ENCODE data around the gene CENPP. TPM values are rescaled to one million over a fixed set of nuclear protein-coding genes. Genes with fewer than 3 reads are reported as not detected.

Gene CENPP
- total RNA-seq, 5 donors from 2014 or later (not counting 1 experiment from before 2014, with no cell fraction given) = 1.9 to 5.0 (median 4.3) TPM

DNA sequence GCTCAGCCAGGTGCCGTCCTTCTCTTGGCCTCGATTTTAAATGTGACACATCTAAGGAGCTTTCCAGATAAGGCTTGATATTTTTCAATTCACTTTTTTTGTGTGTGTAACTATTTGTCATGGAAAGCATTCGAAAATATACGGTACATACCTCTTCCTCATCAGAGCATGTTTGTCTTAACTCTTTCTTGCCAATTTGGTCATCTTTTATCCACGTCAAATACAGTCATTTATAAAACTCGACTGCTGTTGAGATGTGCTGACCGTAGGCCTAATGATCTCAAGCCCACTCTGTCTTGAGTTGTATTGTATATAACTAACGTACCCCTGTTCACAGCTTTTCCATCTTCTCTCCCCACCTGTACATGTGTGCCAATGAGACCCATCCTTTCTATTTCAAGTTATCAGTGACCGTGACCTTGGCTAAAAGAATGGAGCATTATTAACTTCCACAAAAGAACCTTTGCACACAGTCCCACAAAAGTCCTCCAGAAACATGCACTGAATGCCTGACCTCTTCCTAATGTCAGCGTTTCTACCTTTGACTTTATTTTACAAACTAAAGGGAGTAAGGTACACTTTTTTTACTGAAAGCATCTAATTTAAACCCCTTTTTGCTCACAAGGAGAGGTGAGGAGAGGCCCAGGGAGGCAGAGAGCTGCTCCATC lies 282.6 kb downstream of the CENPP start:
- POLR2A ChIA-PET = no interaction called here
- no peak overlapping the region for H3K4me3 ChIP-seq (ENCODE audit: control insufficient read depth in 1 of 2, extremely low read depth in 1 of 2, low read length in 1 of 2)
- DNase-seq (no peak), ATAC-seq (replicated peaks in 1 of 4) (no peak)
- H3K27ac Mint-ChIP-seq = no peak overlapping the region
- peaks cover 21% of the 10 kb centered on the region for H3K36me3 Mint-ChIP-seq
- no peaks in the 10 kb centered on the region for H3K27me3 Mint-ChIP-seq
- H3K27ac ChIP-seq (ENCODE audit: low read length) = no peak overlapping the region
- no peak overlapping the region for H3K4me3 Mint-ChIP-seq
- 95% methylated on average over 4 of the region's 10 CpGs for WGBS (ENCODE audit: insufficient coverage)
- no peaks in the 10 kb centered on the region for H3K27me3 ChIP-seq (replicated peaks in 1 of 2; ENCODE audit: control insufficient read depth in 2 of 2, extremely low read depth in 1 of 2, insufficient read depth in 2 of 2, low read length in 1 of 2)
- H3K9me3 ChIP-seq = no peaks in the 10 kb centered on the region
- peaks cover 2 to 13% of the 10 kb centered on the region in 2 donors for H3K36me3 ChIP-seq (ENCODE audit: control insufficient read depth in 2 of 2, extremely low read depth in 1 of 2, insufficient read depth in 1 of 2, low read length in 1 of 2)
- H3K9me3 Mint-ChIP-seq = peaks cover 3 to 10% (median 9%) of the 10 kb centered on the region in 3 donors
- CTCF ChIA-PET = no interaction called here
- H3K4me1 ChIP-seq (ENCODE audit: control insufficient read depth in 1 of 2, extremely low read depth in 1 of 2, insufficient read depth in 2 of 2, low read length in 2 of 2) = no peaks in the 10 kb centered on the region
- no peaks in the 10 kb centered on the region for H3K4me1 Mint-ChIP-seq

- Histone ChIP-seq H3K9me3 (no peaks in the 10 kb centered on the region), H3K4me1 (ENCODE audit: control insufficient read depth in 1 of 2, extremely low read depth in 1 of 2, insufficient read depth in 2 of 2, low read length in 2 of 2) (no peaks in the 10 kb centered on the region), H3K4me3 (ENCODE audit: control insufficient read depth in 1 of 2, extremely low read depth in 1 of 2, low read length in 1 of 2) (no peak overlapping the region), H3K36me3 (ENCODE audit: control insufficient read depth in 2 of 2, extremely low read depth in 1 of 2, insufficient read depth in 1 of 2, low read length in 1 of 2) (peaks cover 8 to 18% of the 10 kb centered on the region in 2 donors), H3K27ac (ENCODE audit: low read length) (no peak overlapping the region), H3K27me3 (replicated peaks in 1 of 2; ENCODE audit: control insufficient read depth in 2 of 2, extremely low read depth in 1 of 2, insufficient read depth in 2 of 2, low read length in 1 of 2) (no peaks in the 10 kb centered on the region)
- no peak for ATAC-seq (replicated peaks in 1 of 4)
- Mint-ChIP-seq H3K9me3 (peaks cover 3 to 4% (median 3%) of the 10 kb centered on the region in 3 donors), H3K27ac (no peak overlapping the region), H3K27me3 (no peaks in the 10 kb centered on the region), H3K4me1 (no peaks in the 10 kb centered on the region), H3K4me3 (no peak overlapping the region), H3K36me3 (peaks cover 21% of the 10 kb centered on the region)
- POLR2A ChIA-PET = no interaction called here
- DNase-seq = no peak
- 85% methylated on average over 4 of the region's 11 CpGs for WGBS (ENCODE audit: insufficient coverage)
- CTCF ChIA-PET = no interaction called here
These were observed 283.2 kb downstream of the CENPP start for GRCh38 chr9:92608909-92609445.

- H3K27me3 ChIP-seq (replicated peaks in 1 of 2; ENCODE audit: control insufficient read depth in 2 of 2, extremely low read depth in 1 of 2, insufficient read depth in 2 of 2, low read length in 1 of 2) = no peaks in the 10 kb centered on the region
- no peak for ATAC-seq (replicated peaks in 1 of 4)
- Mint-ChIP-seq H3K4me3 (no peak overlapping the region), H3K36me3 (peaks cover 35% of the 10 kb centered on the region), H3K4me1 (no peaks in the 10 kb centered on the region), H3K27ac (no peak overlapping the region), H3K9me3 (no peaks in the 10 kb centered on the region), H3K27me3 (no peaks in the 10 kb centered on the region)
- ChIA-PET CTCF (no interaction called here), POLR2A (no interaction called here)
- no peaks in the 10 kb centered on the region for H3K9me3 ChIP-seq
- 96% methylated on average over 19 of the region's 32 CpGs for WGBS (ENCODE audit: insufficient coverage)
- H3K4me3 ChIP-seq (ENCODE audit: control insufficient read depth in 1 of 2, extremely low read depth in 1 of 2, low read length in 1 of 2) = no peak overlapping the region
- peaks cover 16 to 34% of the 10 kb centered on the region in 2 donors for H3K36me3 ChIP-seq (ENCODE audit: control insufficient read depth in 2 of 2, extremely low read depth in 1 of 2, insufficient read depth in 1 of 2, low read length in 1 of 2)
- no peak for DNase-seq
- H3K27ac ChIP-seq (ENCODE audit: low read length) = no peak overlapping the region
- H3K4me1 ChIP-seq (ENCODE audit: control insufficient read depth in 1 of 2, extremely low read depth in 1 of 2, insufficient read depth in 2 of 2, low read length in 2 of 2) = no peaks in the 10 kb centered on the region
These were observed 285.0 kb downstream of the CENPP start for GRCh38 chr9:92610470-92611420.

DNA sequence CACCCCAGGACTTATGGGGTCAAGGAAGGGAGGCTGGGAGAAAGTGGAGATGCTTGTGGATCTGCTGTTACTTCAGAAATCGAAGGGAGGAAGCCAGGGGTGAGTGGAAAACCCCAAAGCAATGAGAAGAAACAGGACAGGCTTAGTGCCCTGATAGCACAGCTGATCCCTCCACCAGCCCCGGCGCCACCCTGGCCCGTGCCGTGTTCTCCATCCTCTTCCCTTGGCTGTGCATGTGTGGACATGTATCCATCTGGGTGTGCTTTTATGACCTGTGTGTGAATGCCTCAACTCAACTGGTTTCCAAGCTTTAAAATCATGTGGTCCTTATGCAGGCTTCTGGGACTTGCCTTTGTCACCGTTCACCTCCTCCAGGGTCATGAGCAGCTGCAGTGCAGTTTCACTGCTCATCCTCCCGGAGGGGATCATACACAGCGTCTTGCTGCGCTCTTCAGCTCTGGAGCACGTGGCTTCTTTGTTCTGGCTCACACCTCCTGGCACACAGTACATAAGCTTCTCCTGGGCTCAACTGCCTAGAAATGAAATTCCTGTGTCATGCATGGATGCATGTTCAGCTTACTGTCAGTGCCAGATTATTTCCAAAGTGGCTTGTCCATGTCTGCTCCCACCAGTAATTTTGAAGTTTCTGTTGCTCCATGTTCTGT lies 286.0 kb downstream of the CENPP start:
- ATAC-seq (replicated peaks in 1 of 4) (no peak), DNase-seq (no peak)
- Histone ChIP-seq H3K27me3 (replicated peaks in 1 of 2; ENCODE audit: control insufficient read depth in 2 of 2, extremely low read depth in 1 of 2, insufficient read depth in 2 of 2, low read length in 1 of 2) (no peaks in the 10 kb centered on the region), H3K27ac (ENCODE audit: low read length) (no peak overlapping the region), H3K36me3 (ENCODE audit: control insufficient read depth in 2 of 2, extremely low read depth in 1 of 2, insufficient read depth in 1 of 2, low read length in 1 of 2) (peaks cover 16 to 44% of the 10 kb centered on the region in 2 donors), H3K9me3 (no peaks in the 10 kb centered on the region), H3K4me1 (ENCODE audit: control insufficient read depth in 1 of 2, extremely low read depth in 1 of 2, insufficient read depth in 2 of 2, low read length in 2 of 2) (no peaks in the 10 kb centered on the region), H3K4me3 (ENCODE audit: control insufficient read depth in 1 of 2, extremely low read depth in 1 of 2, low read length in 1 of 2) (no peak overlapping the region)
- Mint-ChIP-seq H3K36me3 (peaks cover 44% of the 10 kb centered on the region), H3K27ac (no peak overlapping the region), H3K4me3 (no peak overlapping the region), H3K4me1 (no peaks in the 10 kb centered on the region), H3K27me3 (no peaks in the 10 kb centered on the region), H3K9me3 (no peaks in the 10 kb centered on the region)
- 100% methylated on average over 6 of the region's 10 CpGs for whole genome bisulfite sequencing (ENCODE audit: insufficient coverage)
- CTCF ChIA-PET = interaction anchor here in 1 of 2 donors (0.6 kb wide), 1 partner anchor 279 kb away, joined by 3 read pairs; no protein-coding TSS in a partner anchor
- POLR2A ChIA-PET = no interaction called here

- no peaks in the 10 kb centered on the region for H3K27me3 ChIP-seq (replicated peaks in 1 of 2; ENCODE audit: control insufficient read depth in 2 of 2, extremely low read depth in 1 of 2, insufficient read depth in 2 of 2, low read length in 1 of 2)
- H3K4me1 ChIP-seq (ENCODE audit: control insufficient read depth in 1 of 2, extremely low read depth in 1 of 2, insufficient read depth in 2 of 2, low read length in 2 of 2) = no peaks in the 10 kb centered on the region
- no peak for ATAC-seq (replicated peaks in 1 of 4)
- H3K4me3 ChIP-seq (ENCODE audit: control insufficient read depth in 1 of 2, extremely low read depth in 1 of 2, low read length in 1 of 2) = no peak overlapping the region
- ChIA-PET CTCF (no interaction called here), POLR2A (no interaction called here)
- H3K36me3 ChIP-seq (ENCODE audit: control insufficient read depth in 2 of 2, extremely low read depth in 1 of 2, insufficient read depth in 1 of 2, low read length in 1 of 2) = peaks cover 16 to 48% of the 10 kb centered on the region in 2 donors
- WGBS (ENCODE audit: insufficient coverage) = 94% methylated on average over 3 of the region's 5 CpGs
- Mint-ChIP-seq H3K9me3 (no peaks in the 10 kb centered on the region), H3K4me1 (no peaks in the 10 kb centered on the region), H3K4me3 (no peak overlapping the region), H3K36me3 (peaks cover 44% of the 10 kb centered on the region), H3K27ac (no peak overlapping the region), H3K27me3 (no peaks in the 10 kb centered on the region)
- no peak overlapping the region for H3K27ac ChIP-seq (ENCODE audit: low read length)
- no peak for DNase-seq
- no peaks in the 10 kb centered on the region for H3K9me3 ChIP-seq
These were observed 286.5 kb downstream of the CENPP start for GRCh38 chr9:92612292-92612691.

GRCh38 chr9:92612816-92613215 lies 287.1 kb downstream of the CENPP start:
- Histone ChIP-seq H3K36me3 (ENCODE audit: control insufficient read depth in 2 of 2, extremely low read depth in 1 of 2, insufficient read depth in 1 of 2, low read length in 1 of 2) (peaks cover 16 to 54% of the 10 kb centered on the region in 2 donors), H3K27me3 (replicated peaks in 1 of 2; ENCODE audit: control insufficient read depth in 2 of 2, extremely low read depth in 1 of 2, insufficient read depth in 2 of 2, low read length in 1 of 2) (no peaks in the 10 kb centered on the region), H3K9me3 (no peaks in the 10 kb centered on the region), H3K4me3 (ENCODE audit: control insufficient read depth in 1 of 2, extremely low read depth in 1 of 2, low read length in 1 of 2) (no peak overlapping the region), H3K4me1 (ENCODE audit: control insufficient read depth in 1 of 2, extremely low read depth in 1 of 2, insufficient read depth in 2 of 2, low read length in 2 of 2) (no peaks in the 10 kb centered on the region), H3K27ac (ENCODE audit: low read length) (no peak overlapping the region)
- WGBS (ENCODE audit: insufficient coverage) = 94% methylated on average over 10 of the region's 11 CpGs
- ChIA-PET POLR2A (no interaction called here), CTCF (no interaction called here)
- Mint-ChIP-seq H3K27me3 (no peaks in the 10 kb centered on the region), H3K4me1 (no peaks in the 10 kb centered on the region), H3K36me3 (peaks cover 48% of the 10 kb centered on the region), H3K4me3 (no peak overlapping the region), H3K9me3 (no peaks in the 10 kb centered on the region), H3K27ac (no peak overlapping the region)
- no peak for DNase-seq
- ATAC-seq (replicated peaks in 1 of 4) = no peak
